ENCODE measurements around the gene TGFBR2.

The TGFBR2 gene

GRCh38 chr3:30606301-30607031, at the start of gene TGFBR2:
Gene TGFBR2, plus strand, starts transcription at chr3:30606601. Its CDS starts 283 bp downstream, at chr3:30606884.
- DNase-seq, result peak; percentile 10

GRCh38 chr3:30557746-30558303, 48.6 kb upstream of the TGFBR2 start:
- DNase-seq, result no peak

- no peak for DNase-seq
These were observed 42.4 kb upstream of the TGFBR2 start for GRCh38 chr3:30563956-30564355.

- DNase-seq, result no peak
These were observed 39.2 kb upstream of the TGFBR2 start for GRCh38 chr3:30567139-30567753.

- DNase-seq, result no peak
These were observed 29.5 kb upstream of the TGFBR2 start for GRCh38 chr3:30576946-30577345.

GRCh38 chr3:30577788-30578187, 28.6 kb upstream of the TGFBR2 start:
- DNase-seq, result no peak

GRCh38 chr3:30578479-30578878, 27.9 kb upstream of the TGFBR2 start:
- no peak for DNase-seq

- DNase-seq, result no peak
These were observed 27.3 kb upstream of the TGFBR2 start for GRCh38 chr3:30578986-30579579.

- DNase-seq, result no peak
These were observed 25.3 kb upstream of the TGFBR2 start for GRCh38 chr3:30581067-30581585.

GRCh38 chr3:30581982-30582381, 24.4 kb upstream of the TGFBR2 start:
- DNase-seq, result no peak

GRCh38 chr3:30583973-30584372, 22.4 kb upstream of the TGFBR2 start:
- no peak for DNase-seq

- DNase-seq, result no peak
These were observed 20.7 kb upstream of the TGFBR2 start for GRCh38 chr3:30585654-30586053.

- DNase-seq, result no peak
These were observed 20.1 kb upstream of the TGFBR2 start for GRCh38 chr3:30586096-30586805.

GRCh38 chr3:30586806-30587486, 19.5 kb upstream of the TGFBR2 start:
- DNase-seq, result no peak

- no peak for DNase-seq
These were observed 18.5 kb upstream of the TGFBR2 start for GRCh38 chr3:30587904-30588303.

- DNase-seq, result no peak
These were observed 10.2 kb upstream of the TGFBR2 start for GRCh38 chr3:30596152-30596551.

GRCh38 chr3:30597131-30597768, 9.2 kb upstream of the TGFBR2 start:
- no peak for DNase-seq

- DNase-seq, result no peak
These were observed 8.6 kb upstream of the TGFBR2 start for GRCh38 chr3:30597769-30598134.

GRCh38 chr3:30598668-30599545, 7.5 kb upstream of the TGFBR2 start:
- DNase-seq, result no peak

GRCh38 chr3:30600572-30600971, 5.8 kb upstream of the TGFBR2 start:
- no peak for DNase-seq

- no peak for DNase-seq
These were observed 3.5 kb upstream of the TGFBR2 start for GRCh38 chr3:30602946-30603345.
